Stimulated activated CD4-positive, alpha-beta T cell treated with anti-CD3 and anti-CD28 coated beads, Interleukin-15, amount 100 ng/mL, for 48 hours (primary cell): ENCODE results near the gene ZER1.

Experiments used
- DNase-seq, 2 donors: peaks; one replicate each; pipeline ENCODE4 v3.0.0-alpha.2; 2020; ENCODE audit warnings: low read depth in 2 of 2

The ZER1 gene

DNA sequence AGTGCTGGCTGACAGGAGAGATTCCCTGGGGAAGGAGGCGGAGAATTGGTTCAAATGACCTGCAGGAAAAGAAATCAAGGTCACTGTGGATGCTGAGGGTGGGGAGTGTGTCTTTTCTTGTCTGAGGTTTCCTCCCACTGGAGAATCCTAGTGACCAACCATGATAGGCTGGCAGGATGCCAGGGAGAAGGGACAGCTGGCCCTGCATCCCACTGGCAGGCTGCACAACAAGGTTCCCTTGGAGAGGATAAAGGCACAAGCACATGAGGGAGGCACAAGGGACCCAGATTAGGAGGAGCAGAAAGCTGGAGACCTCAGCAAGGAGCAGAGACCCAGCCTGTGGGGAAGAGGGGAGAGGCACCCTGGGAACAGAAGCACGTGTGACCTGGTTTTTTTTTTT, 36.4 kb downstream of the ZER1 start:
- no peak for DNase-seq

DNA sequence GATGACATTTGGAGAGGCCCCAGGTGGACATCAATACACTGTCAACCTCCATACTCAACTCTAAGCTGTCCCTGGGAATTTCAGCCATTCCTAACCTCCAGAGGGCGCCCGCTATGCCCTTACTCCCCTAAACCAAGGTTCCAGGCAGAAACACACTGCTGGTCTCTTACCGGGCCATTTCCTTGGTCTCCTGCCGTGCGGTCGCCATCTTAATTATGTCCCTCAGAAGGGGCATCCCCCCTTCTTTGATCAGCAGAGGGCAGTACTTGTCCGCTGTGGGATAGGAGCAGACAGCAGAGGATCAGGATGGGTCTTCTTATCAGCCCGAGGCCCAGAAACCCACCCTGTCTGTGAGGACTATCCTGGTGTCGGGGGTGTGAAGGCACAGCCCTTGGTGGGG, 38.5 kb downstream of the ZER1 start:
- DNase-seq, result no peak

DNA sequence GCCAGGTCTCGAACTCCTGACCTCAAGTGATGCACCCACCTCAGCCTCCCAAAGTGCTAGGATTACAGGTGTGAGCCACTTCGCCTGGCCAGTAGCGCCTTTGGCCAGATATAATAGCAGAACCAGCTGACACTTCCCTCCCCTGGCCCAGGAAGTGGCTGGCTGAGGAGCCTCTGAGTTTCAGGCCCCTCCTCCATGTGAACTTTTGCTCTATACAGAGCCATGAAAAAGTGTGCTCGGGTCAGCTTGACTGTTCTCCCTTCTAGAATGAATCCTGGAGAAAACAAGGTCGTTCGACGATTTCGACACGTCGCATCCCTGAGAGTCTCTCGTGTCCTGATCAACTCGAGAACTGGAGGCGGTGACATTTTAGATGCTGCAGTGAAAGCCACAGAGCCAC, 39.2 kb downstream of the ZER1 start:
- no peak for DNase-seq

DNA sequence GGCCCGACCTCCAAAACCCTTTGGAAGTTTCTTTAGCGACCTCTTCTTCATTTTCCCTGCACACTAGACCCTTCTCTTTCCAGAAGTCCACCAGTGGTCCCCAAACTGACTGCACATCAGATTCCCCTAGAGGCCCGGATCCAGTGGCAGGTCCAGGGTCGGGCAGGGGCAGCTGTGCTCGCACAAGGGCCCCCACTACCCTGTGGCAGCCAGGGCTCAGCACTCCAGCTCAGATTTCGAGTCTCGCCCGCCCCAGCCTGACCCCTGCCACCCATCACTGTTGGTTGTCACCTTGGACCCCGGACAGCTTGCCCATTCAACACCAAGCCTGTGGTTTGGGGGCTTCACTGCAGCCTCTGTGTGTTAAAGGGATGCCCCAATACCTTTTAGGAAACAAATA, 40.0 kb downstream of the ZER1 start:
- no peak for DNase-seq

DNA sequence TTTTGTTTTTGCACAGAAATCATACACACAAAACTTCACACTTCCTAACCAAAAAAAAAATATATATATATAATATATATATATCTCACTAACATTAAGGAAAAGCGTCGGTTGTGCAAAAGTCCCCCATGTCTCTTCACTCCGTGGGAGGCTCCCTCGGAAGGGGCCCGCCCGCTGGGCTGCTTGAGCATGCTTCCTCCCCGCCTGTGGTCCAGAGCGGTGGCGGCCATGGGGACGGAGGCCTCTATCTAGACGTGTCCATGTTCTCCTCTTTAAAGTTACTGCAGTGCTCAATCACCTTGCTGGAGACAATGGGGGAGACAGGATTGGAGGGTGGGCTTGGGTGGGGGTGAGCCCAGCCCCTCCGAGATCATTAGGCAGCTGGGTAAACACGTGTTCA, 40.6 kb downstream of the ZER1 start:
- no peak for DNase-seq

DNA sequence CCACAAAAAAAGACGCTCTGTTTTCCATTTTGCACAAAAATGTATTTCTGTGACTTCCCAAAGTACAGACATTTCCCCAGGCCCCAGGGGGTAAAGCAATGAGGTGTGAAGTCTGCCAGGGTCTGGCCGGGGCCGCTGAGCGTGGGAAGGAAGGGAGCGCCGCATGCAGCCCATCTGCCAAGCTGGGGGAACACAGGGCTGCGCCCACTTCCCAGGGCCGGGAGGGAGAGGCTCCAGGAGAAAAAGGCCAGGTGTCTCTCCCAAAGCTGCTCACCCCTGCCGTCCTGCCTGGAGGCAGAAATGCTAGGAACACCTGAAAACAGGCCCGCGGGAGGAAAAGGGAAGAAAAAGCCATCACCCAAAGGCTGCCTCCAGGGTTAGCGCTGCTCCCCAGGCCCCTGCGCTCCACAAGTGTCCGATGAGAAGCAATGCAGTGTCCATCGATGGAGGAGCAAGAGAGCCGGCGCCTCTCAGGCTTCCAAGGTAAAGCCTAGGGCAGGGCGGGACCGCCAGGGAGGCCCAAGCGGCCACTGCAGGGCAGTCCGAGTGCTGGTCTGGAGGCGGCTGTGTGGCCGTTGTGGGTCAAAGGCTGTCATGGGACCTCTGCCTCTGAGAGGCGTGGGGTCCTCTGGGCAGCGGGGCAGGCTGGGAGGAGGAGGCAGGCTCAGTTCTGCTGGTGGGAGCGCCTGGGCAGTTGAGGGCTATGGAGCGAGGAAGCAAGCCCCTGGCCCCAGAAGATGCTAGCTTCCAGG, 41.8 kb downstream of the ZER1 start:
- DNase-seq, result no peak

DNA sequence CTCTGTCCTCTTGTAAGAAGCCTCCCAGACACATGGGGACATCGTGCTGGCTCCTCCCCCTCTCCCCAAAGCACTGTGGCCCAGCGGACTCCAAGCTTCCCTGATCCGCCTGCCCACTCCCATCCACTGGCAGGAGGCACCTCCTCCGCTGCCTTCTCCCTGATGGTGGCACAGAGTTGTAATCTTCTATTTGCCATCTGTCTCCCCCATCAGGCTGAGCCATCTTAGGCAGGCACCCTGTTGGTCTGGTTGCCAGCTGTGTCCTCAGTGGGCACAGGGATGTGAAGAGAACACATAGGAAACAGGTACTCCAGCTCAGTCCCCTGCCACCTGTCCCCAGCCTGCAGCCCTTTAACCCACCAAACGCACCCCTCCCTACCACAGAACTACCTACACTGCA, 42.4 kb downstream of the ZER1 start:
- no peak for DNase-seq

DNA sequence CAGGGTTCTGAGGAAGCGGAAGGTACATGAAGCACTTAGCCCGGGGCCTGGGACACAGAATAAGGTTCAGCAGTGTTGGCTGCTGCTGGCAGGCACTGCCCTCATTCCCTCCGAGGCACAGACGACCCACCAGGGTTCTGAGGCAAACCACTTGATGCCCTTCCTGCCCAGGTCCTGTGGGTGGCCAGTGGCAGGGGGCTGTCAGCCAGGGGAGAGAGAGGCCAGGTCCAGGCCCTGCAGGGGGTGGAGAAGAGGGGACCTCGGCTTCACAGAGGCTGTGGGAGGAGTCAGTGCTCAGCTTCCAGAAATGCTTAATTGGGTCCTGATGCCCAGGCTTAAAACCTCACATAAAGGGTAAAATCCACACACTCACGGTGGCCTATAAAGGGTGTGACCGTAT, 43.4 kb downstream of the ZER1 start:
- no peak for DNase-seq

DNA sequence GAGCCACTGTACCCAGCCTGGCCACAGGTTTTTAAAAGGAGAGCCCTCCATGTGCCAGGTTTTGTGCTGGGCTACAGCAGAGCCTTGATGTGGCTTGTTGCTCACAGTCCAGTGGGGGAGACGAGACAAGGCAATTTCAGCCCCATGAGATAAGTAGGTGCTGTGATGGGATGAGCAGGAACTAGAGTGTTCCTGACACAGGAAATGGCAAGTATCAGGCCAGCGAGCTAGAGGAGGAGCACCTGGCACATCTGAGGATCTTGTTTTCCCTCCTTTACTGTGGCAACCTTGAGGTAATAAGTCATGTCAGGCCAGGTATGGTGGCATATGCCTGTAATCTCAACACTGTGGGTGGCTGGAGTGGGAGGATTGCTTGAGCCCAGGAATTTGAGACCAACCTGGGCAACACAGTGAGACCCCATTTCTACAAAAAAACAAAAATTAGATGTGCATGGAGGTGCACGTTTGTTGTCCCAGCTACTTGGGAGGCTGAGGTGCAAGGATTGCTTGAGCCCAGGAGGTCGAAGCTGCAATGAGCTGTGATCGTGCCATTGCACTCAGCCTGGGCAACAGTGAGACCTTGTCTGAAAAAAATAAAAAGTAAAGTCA, 44.0 kb downstream of the ZER1 start:
- DNase-seq, result no peak

DNA sequence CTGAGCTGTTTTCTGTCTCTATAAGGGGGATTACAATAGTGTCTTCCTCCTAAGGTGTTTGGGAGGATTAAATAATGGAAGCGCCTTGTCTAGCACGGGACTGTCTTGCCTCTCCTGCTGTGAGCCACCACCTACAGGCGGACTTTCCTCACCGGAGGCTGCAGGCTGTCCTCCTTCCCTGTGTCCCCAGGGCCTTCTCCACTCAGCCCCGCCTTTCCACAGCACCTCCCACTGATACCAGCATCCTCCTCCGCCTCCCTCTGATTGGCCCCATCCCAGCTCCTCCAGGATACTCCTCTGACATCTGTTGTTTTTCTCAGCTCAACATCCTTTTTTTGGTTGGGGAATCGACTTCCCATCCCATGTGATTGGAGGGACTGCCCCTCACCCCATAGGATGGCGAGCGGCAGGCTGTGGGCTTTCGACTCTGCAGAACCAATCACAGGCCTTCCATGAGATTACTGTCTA, 46.9 kb downstream of the ZER1 start:
- peak in 1 of 2 donors; percentile 42 for DNase-seq

DNA sequence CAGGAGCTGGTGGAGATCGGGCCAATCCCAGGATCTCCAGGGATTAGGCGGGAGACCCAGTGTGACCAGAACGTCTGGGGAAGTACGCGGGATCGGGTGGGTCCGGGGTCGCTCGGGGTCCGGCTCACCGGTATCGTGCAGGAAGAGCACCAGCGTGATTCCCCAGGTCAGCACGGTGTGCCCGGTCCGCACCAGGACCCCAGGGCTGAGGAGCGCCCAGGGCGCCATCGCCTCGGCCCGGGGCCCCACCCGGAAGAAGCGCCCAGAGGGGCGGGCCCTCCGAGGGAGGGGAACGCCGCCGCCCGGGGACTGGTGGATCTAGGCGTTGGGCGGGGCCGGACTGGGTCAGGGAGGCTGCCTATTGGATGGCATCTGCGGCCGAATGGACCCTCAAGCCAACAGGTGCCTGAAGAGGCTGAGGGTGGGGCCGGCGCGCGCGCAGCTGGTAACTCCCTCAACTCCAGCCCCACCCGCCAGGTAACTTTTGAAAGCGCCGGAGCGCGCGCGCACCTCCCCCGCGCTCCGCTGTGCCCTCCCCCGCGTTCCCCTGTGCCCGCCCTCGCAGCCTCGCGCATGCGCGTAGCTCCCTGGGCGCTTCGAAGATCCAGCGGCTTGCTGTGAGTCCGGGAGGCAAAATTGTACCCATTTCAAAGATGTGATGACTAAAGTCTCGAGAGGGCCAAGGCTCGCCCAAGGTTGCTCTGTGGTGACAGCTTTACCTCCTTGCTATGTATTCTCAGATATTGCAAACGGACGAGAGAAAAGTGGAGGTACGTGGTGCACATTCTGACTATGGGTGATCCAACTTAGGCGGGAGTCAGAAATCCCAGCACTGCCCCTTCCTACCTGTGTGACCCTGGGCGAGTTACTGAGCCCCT, 47.6 kb downstream of the ZER1 start, which contains the start of gene ZDHHC12:
Gene ZDHHC12, minus strand, starts transcription at position 262 of the 878 bp plus-strand sequence. Its CDS starts 34 bp downstream, at position 228.
- DNase-seq, result peak; percentile 99 to 100

DNA sequence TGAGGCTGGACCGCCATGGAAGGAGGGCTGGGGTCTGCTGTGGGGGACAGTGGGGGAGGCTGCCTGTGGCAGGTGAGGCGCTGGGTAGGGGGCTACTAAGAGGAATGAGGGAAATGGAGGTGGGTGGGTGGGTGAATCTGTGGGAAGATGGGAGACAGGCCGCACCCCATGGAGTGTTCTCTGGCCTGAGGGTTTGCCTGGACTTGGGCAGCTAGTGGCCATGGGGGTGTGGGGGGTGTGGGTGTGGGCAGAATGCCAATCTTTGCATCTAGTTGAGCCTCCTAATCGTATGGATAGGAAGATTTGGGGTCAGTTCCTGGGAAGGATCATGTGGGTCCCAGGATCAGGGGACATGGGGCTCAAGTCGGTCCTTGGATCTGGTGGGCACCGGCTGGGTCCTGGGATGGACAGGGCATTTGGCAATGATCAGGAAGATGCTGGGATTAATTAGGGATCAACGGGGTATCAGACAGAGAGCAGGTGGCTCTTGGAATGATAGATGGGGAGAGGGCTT, 48.3 kb downstream of the ZER1 start:
- no peak for DNase-seq

DNA sequence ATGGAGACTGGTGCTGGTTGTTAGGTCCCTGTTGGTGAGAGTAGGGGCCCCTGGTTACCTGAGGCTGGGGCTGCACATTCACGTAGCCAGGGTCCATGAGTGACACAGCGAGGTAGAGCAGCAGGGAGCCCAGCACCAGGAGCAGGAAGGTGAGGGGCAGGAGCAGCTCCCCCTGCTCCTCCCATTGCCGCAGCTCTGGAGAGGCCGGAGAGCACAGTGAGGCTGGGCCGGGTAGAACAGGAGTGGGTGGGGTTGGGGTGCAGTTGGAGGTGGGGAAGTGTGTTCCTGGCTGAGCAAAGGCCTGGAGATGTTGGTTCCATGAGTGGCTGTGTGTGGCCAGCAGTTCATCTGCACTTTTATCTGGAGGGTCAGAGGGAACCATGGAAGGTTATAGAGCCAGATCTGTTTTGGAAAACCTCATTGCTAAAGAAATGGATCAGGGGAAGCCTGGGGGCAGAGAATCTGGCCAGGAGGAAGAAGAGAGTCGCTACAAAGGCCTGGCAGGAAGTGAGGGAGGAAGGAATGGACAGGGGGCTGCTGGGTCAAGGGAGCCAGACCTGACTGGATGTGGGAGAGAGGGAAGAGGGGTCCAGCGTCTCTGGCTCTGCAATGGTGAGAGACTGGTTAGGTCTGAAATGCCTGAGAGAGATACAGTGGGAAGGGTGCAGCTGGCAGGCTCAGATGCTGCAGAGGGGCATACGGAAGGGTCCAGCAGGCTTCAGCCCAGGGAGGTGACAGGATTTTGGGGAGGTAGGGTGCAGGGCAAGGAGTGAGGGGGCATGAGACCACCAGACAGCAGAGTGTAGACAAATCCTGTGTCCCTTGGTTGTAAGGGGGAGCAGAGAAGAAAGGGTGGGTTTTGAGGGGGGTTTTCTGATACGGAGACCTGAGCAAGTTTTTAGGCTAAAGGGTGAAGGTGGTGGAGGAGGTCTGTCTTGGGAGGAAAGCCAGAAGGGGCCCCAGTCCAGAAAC, 49.1 kb downstream of the ZER1 start:
- no peak for DNase-seq

DNA sequence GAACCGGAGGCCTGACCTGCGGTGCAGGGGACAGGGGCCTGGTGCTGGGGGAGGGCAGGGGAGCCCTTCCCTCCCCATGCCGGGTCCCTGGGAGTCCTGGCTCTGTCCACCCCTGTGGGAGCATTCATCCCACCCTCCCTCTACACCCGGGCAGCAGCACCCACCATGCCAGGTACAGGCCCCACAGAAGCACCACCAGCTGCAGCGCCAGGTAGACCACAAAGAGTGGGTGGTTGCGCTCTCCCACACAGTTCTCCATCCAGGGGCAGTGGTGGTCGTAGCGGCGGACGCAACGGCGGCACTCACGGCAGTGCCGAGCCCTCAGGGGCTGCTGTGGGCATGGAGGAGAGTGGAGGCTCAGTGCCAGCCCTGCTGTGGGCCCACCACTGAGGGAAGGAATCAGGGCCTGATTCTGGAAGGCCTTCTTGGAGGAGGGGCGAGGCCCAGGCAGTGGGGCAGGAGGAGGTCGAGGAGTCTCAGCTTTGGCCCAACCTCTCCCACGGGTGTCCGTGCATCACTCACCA, 50.2 kb downstream of the ZER1 start:
- DNase-seq, result no peak

DNA sequence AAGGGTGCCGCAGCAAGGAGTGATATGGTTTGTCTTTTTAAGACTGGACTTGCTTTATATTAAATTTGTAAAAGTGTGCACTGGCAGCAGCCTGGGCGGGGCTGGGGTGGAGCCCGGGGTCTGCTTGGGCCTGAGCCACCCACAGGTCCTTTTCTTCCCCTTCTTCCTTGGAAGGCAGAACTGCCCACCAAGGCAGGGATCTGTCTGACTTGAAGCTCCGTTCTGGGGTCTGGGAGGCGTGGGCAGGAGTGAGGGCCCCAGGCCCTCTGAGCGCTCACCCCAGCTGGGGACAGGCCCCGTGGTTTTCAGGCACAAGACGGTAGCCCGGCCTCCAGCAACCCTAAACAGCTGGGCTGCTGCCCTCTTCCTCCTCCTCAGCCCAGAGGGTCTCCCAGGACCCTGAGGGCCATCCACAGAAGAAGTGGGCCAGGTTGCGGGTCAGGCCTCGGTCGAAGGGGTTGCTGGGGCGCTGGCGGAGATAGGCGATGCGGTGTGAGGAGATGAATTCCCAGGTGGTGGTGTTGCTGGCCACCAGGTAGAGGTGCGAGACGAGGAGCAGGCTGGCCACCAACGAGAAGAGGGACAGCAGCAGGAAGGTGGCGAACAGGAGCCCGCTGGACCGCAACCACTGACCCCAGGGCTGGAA, 50.8 kb downstream of the ZER1 start:
- DNase-seq, result no peak

DNA sequence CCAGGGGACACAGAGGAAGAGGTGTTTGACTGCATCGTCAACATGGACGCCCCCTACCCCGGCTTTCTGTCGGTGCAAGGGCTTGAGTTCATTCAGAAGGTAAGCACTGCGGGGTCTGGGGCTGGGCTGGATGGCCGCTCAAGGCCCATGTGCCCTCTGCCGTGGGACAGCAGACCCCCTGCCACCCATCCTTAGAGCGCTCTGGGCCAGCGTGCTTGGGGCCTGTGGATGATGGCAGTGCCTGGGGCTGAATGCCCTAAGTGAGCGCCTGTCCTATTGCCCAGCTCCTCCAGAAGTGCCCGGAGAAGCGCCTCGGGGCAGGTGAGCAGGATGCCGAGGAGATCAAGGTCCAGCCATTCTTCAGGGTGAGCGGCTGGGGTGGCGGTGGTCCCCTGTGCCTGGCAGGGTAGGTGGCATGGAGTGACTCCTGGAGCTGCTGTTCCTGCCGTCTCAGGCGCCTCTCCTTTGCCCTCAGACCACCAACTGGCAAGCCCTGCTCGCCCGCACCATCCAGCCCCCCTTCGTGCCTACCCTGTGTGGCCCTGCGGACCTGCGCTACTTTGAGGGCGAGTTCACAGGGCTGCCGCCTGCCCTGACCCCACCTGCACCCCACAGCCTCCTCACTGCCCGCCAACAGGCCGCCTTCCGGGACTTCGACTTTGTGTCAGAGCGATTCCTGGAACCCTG, 51.7 kb downstream of the ZER1 start:
- DNase-seq, result no peak

DNA sequence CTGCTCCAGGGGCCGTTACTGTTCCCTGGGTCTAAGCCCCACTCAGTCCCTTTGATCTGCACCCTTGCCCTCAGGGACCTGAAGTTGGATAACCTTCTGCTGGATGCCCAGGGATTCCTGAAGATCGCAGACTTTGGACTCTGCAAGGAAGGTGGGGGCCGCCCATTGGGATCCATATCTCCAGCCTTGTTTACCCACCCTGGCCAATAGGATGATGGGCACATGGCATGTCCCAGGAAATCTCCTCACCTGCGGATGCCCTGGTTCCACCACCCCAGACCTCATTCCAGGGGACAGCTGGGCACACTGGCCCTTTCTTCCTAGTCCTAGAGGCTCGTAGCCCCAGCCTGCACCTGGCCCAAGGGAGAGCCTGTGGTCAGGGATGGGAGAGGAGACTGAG, 53.3 kb downstream of the ZER1 start:
- no peak for DNase-seq

DNA sequence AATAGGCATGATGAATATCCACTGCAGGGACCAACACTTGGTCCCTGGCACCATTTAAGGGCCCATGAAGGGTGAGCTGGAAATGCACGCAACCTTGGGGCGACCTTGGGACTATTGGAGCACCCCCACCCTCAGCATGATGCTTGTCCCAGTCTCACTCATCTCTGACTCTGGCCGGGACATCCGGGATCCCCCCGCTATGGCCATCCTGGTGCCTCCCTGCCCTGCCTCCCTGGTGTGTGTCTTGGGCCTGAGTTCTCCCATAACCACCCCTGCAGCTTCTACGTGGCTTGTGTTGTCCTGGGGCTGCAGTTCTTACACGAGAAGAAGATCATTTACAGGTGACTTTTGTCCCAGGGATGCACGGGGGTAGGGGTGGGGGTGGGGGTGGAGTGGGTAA, 53.7 kb downstream of the ZER1 start:
- DNase-seq, result no peak

DNA sequence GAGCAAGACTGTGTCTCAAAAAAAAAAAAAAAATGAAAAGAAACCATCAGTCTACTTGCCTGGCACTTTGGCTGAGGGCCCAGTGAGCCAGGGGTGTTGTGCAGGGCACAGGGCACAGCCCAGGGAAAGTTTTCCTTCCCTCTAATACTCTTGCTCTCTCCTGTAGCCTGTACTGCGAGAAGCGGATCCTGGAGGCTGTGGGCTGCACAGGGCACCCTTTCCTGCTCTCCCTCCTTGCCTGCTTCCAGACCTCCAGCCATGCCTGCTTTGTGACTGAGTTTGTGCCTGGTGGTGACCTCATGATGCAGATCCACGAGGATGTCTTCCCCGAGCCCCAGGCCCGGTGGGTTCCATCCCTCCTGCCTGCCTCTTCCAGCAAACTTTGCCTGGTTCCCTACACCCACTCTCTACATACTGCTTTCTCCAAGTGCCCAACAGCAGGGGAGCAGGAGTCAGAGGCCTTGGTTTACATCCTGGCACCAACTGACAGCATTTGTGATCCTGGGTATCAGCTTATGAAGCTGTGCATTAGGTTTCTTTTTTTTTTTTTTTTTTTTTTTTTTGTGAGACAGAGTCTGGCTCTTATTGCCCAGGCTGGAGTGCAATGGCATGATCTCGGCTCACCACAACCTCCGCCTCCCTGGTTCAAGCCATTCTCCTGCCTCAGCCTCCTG, 55.0 kb downstream of the ZER1 start:
- DNase-seq, result no peak
